ENCODE results near the gene RSRC1.

DNA sequence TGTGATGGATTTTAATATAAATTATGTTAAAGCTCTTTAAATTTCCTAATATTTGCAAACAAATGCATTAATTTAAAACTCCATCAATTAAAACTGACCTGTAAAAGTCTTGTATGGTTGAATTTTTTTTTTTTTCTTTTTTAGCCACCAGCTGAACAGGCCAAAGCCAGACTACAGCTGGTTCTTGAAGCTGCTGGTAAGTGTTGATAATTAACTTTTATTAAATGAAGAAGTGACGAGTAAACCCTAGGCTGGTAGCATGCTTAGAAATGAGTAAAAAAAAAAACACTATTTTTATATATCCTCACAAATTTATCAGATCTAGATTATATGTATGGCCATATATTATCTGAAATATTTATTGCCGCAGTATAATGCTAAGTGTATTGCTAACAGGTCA lies 244.8 kb downstream of the RSRC1 start:
- TF ChIP-seq POLR2A (IDR thresholded peaks at IDR 0.05) = no peak
- TF ChIP-seq, protein P1, sequence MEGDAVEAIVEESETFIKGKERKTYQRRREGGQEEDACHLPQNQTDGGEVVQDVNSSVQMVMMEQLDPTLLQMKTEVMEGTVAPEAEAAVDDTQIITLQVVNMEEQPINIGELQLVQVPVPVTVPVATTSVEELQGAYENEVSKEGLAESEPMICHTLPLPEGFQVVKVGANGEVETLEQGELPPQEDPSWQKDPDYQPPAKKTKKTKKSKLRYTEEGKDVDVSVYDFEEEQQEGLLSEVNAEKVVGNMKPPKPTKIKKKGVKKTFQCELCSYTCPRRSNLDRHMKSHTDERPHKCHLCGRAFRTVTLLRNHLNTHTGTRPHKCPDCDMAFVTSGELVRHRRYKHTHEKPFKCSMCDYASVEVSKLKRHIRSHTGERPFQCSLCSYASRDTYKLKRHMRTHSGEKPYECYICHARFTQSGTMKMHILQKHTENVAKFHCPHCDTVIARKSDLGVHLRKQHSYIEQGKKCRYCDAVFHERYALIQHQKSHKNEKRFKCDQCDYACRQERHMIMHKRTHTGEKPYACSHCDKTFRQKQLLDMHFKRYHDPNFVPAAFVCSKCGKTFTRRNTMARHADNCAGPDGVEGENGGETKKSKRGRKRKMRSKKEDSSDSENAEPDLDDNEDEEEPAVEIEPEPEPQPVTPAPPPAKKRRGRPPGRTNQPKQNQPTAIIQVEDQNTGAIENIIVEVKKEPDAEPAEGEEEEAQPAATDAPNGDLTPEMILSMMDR (IDR thresholded peaks at IDR 0.05) = no peak
